ENCODE data around the gene IHH. TPM values are rescaled to one million over a fixed set of nuclear protein-coding genes. Genes with fewer than 3 reads are reported as not detected.

Gene IHH
- total RNA-seq, 1 experiment from 2014 or later, result 19.0 TPM

GRCh38 chr2:219082332-219082958 lies 21.7 kb upstream of the IHH start:
- intact Hi-C loops (cut with micrococcal nuclease; ENCODE audit: unreplicated experiment), result no loop called here
- POLR2A ChIA-PET, result interaction anchor here (1.0 kb wide), 1 partner anchor 50 kb away, joined by 3 read pairs; no protein-coding TSS in a partner anchor
- no peaks in the 10 kb centered on the region for H3K9me3 ChIP-seq
- no peaks in the 10 kb centered on the region for H3K9me3 Mint-ChIP-seq (ENCODE audit: unreplicated experiment)
- H3K4me3 Mint-ChIP-seq (ENCODE audit: unreplicated experiment), result no peak overlapping the region
- BruUV-seq (replicated peaks), result no TSS peak
- TF ChIP-seq CTCF (IDR thresholded peaks at IDR 0.05; ENCODE audit: insufficient read depth in 1 of 2, low read depth in 1 of 2, low read length in 1 of 2, severe bottlenecking in 1 of 2, unreplicated experiment in 1 of 2), result no peak
- CTCF ChIA-PET, result interaction anchor here (0.9 to 3.2 kb wide), 8 partner anchors 9 to 72 kb away, joined by 3 to 10 read pairs (median 4); no protein-coding TSS in a partner anchor
- no peaks in the 10 kb centered on the region for H3K27me3 Mint-ChIP-seq (ENCODE audit: insufficient read depth, unreplicated experiment)
- no peak overlapping the region for H3K4me3 ChIP-seq (ENCODE audit: low read depth, low read length)
- no peaks in the 10 kb centered on the region for H3K36me3 ChIP-seq (ENCODE audit: control insufficient read depth, insufficient read depth, low read length)
- no peak for DNase-seq
- peaks cover 15% of the 10 kb centered on the region for H3K4me1 ChIP-seq
- no peaks in the 10 kb centered on the region for H3K36me3 Mint-ChIP-seq (ENCODE audit: insufficient read depth, unreplicated experiment)
- no peaks in the 10 kb centered on the region for H3K27me3 ChIP-seq (replicated peaks; ENCODE audit: control insufficient read depth, insufficient read depth, low read length)
- peak overlapping the region; percentile 10 for H3K27ac Mint-ChIP-seq (ENCODE audit: unreplicated experiment)
- peaks cover 25% of the 10 kb centered on the region for H3K4me1 Mint-ChIP-seq (ENCODE audit: low read depth, unreplicated experiment)

- Mint-ChIP-seq H3K27ac (ENCODE audit: unreplicated experiment) (no peak overlapping the region), H3K27me3 (ENCODE audit: insufficient read depth, unreplicated experiment) (no peaks in the 10 kb centered on the region), H3K9me3 (ENCODE audit: unreplicated experiment) (no peaks in the 10 kb centered on the region), H3K4me3 (ENCODE audit: unreplicated experiment) (no peak overlapping the region), H3K36me3 (ENCODE audit: insufficient read depth, unreplicated experiment) (no peaks in the 10 kb centered on the region), H3K4me1 (ENCODE audit: low read depth, unreplicated experiment) (peaks cover 25% of the 10 kb centered on the region)
- Histone ChIP-seq H3K4me3 (ENCODE audit: low read depth, low read length) (no peak overlapping the region), H3K27me3 (replicated peaks; ENCODE audit: control insufficient read depth, insufficient read depth, low read length) (no peaks in the 10 kb centered on the region), H3K36me3 (ENCODE audit: control insufficient read depth, insufficient read depth, low read length) (peaks cover under 1% of the 10 kb centered on the region; the same call in 1 of the 2 replicates), H3K9me3 (no peaks in the 10 kb centered on the region), H3K4me1 (peaks cover 15% of the 10 kb centered on the region)
- ChIA-PET POLR2A (interaction anchor here (1.0 kb wide), 1 partner anchor 51 kb away, joined by 3 read pairs; no protein-coding TSS in a partner anchor), CTCF (interaction anchor here (0.9 to 3.2 kb wide), 9 partner anchors 9 to 73 kb away, joined by 3 to 10 read pairs (median 4); no protein-coding TSS in a partner anchor)
- no peak for TF ChIP-seq CTCF (IDR thresholded peaks at IDR 0.05; ENCODE audit: insufficient read depth in 1 of 2, low read depth in 1 of 2, low read length in 1 of 2, severe bottlenecking in 1 of 2, unreplicated experiment in 1 of 2)
- DNase-seq, result peak in 1 of 2 experiments; percentile 11
- no TSS peak for BruUV-seq (replicated peaks)
- intact Hi-C loops (cut with micrococcal nuclease; ENCODE audit: unreplicated experiment), result no loop called here
Measured at GRCh38 chr2:219081701-219082331, 21.1 kb upstream of the IHH start.

- H3K27ac Mint-ChIP-seq (ENCODE audit: unreplicated experiment), result no peak overlapping the region
- H3K36me3 Mint-ChIP-seq (ENCODE audit: insufficient read depth, unreplicated experiment), result no peaks in the 10 kb centered on the region
- Histone ChIP-seq H3K4me3 (ENCODE audit: low read depth, low read length) (no peak overlapping the region), H3K4me1 (peaks cover 15% of the 10 kb centered on the region), H3K27me3 (replicated peaks; ENCODE audit: control insufficient read depth, insufficient read depth, low read length) (no peaks in the 10 kb centered on the region), H3K36me3 (ENCODE audit: control insufficient read depth, insufficient read depth, low read length) (peaks cover 2% of the 10 kb centered on the region; the same call in 1 of the 2 replicates), H3K9me3 (no peaks in the 10 kb centered on the region)
- CTCF ChIA-PET, result interaction anchor here (0.9 to 3.2 kb wide), 7 partner anchors 10 to 74 kb away, joined by 3 to 10 read pairs (median 4); no protein-coding TSS in a partner anchor
- H3K4me1 Mint-ChIP-seq (ENCODE audit: low read depth, unreplicated experiment), result peaks cover 25% of the 10 kb centered on the region
- POLR2A ChIA-PET, result interaction anchor here (0.6 kb wide), 1 partner anchor 53 kb away, joined by 3 read pairs; no protein-coding TSS in a partner anchor
- BruUV-seq (replicated peaks), result no TSS peak
- H3K27me3 Mint-ChIP-seq (ENCODE audit: insufficient read depth, unreplicated experiment), result no peaks in the 10 kb centered on the region
- TF ChIP-seq CTCF (IDR thresholded peaks at IDR 0.05; ENCODE audit: insufficient read depth in 1 of 2, low read depth in 1 of 2, low read length in 1 of 2, severe bottlenecking in 1 of 2, unreplicated experiment in 1 of 2), result no peak
- no peaks in the 10 kb centered on the region for H3K9me3 Mint-ChIP-seq (ENCODE audit: unreplicated experiment)
- intact Hi-C loops (cut with micrococcal nuclease; ENCODE audit: unreplicated experiment), result no loop called here
- H3K4me3 Mint-ChIP-seq (ENCODE audit: unreplicated experiment), result no peak overlapping the region
- no peak for DNase-seq
Measured at GRCh38 chr2:219081096-219081495, 20.4 kb upstream of the IHH start.

Data from Caco-2 (cell line).